GM19468 (cell line): ENCODE measurements around the gene MASP1.

Source experiments
- ATAC-seq: cut with Tn5 transposase; IDR thresholded peaks from one replicate; pipeline ENCODE4 v1.9.1; 2021; ENCODE audit warnings: mild to moderate bottlenecking, moderate library complexity, moderate number of reproducible peaks; ENCODE audit not compliant: unreplicated experiment; ENCODE audit errors: extremely low read depth

The MASP1 gene

GRCh38 chr3:187295316-187296034, 3.9 kb upstream of the MASP1 start:
- no peak for ATAC-seq

DNA sequence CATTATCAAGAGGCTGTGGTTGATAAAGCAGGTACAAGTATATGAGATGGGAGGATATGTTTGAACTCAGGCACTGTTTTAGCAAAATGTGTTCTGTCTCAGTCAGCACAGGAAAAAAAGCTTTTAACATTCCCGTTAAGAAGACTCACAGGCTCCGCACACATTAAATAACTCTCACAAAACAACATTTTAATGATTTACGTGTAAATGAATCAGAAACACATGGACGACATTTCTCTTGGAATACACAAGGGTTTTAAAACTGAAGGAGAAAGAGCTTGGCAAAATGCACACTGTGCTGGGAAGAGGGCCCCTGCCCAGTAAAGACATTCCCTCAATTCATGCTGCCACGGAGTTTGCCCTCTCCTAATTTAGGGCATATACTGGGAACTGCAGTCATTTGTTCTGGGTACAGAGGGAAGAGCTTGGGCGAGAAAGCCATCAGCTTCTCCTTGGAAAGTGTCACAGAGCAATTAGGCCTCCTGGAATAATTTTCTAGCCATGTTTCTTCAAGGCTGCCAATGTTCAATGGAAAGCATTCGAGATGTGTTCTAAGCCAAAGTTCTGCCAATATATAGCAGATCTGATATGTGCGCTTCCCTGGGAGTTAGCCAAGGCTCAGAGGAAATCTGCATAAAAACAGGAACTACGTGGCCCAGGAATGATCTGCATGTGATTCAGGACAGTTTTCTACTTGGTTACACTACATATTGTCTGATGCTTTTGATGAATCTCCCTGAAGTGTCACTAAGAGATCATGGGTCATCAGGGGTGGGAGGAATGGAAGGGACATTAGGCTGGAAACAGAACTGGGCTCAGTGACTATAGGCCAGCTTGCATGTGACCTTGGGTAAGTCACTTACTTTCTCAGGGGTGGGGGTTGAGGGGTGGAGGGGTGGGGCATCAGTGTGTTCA, 2.2 kb upstream of the MASP1 start:
- no peak for ATAC-seq

DNA sequence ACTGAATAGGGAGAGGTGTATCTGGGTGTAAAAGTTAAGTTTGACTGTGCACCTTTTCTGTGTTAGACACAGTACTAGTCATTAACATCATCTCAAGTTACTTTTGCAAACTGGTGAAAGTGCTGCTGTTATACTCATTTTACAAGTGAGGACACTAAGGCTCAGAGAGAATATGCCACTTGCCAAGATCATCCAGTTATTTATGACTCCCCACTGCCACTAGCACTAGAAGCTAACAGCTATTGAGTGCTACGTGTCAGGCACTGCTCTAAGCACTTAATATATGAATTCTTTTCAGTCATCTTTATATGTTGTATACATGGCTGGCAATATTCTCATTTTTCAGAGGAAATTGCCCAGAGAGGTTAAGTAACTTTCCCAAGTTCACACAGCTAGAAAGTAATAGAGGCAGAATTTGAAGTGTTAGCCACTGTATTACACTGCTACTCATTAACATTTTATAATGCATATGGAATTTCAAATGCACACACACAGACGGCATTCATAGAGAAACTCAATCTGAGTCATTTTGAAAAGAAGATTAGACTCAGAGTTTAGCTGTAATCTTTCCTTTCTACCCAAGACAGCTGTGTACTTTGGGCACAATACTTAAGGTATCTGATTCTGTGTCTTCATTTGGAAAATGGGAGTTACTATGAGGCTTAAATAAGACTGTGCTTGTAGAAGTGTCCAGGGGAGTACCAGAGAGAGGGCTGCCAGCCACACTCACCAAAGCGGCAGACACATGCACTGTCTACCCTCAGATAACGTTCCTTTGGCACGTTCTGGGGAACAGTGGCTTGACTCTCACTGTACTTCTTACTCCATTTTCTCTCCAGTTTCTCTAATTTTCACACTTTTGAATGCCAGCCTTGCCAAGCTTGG, 1.3 kb upstream of the MASP1 start:
- no peak for ATAC-seq

DNA sequence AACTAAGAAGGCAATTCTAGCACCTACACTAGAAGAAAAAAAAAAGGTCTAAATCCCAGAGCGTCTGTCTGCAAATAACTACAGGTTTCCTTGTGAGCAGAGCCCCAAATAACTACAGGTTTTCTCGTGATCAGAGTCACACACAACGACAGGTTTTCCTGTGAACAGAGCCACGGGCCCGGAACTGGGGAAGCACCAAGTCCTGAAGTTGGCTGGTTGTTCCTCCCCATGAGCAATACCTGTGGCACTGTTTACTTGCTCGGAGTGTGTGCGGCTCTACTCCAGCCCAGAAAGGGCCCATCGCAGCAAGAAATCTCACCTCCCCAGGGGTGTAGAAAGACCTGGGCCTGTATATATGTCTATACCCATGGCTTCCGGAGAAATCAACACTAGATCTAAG, 644 bp upstream of the MASP1 start:
- no peak for ATAC-seq

DNA sequence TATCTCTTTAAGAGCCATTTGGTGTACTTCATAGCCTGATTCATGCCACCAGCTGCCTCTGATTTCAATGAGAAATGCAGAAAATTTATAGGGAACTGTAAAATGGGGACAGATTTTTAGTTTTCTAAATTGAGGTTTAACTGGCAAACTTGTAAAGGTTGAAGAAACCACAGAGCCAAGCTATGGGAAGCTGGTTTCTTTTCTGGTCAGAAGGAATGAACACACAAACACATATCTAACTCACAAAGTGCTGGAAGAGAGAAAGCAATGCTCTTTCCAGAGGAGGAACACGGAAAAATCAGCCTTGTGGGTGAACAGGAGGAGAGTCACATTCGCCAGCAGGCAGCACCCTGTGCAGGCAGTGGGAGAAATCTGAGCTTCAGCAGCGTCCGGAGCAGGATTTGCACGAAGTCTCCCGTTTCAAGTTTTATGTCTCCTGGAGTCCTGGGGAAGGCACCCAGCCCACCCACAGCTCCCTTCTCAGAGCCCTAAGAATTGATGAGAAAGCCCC, 481 bp downstream of the MASP1 start:
- ATAC-seq = no peak

DNA sequence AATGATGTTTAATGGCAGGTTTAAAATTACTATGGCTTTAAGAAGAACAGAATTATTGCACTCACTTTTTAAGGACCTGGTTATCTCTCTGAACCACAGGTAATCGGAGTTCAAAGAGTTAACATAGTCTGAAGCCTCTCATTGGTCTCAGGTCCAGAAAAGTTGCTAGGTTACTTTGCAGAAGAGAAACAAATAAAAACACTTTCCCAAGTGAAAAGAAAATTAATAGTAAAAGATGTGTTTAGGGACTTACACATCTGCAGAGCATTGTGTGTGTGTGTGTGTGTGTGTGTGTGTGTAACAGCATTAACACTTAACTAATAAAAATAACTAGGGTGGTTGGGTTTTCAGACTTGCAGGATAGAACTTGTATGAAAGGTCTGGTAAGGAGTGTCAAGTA, 1.0 kb downstream of the MASP1 start:
- ATAC-seq = no peak

DNA sequence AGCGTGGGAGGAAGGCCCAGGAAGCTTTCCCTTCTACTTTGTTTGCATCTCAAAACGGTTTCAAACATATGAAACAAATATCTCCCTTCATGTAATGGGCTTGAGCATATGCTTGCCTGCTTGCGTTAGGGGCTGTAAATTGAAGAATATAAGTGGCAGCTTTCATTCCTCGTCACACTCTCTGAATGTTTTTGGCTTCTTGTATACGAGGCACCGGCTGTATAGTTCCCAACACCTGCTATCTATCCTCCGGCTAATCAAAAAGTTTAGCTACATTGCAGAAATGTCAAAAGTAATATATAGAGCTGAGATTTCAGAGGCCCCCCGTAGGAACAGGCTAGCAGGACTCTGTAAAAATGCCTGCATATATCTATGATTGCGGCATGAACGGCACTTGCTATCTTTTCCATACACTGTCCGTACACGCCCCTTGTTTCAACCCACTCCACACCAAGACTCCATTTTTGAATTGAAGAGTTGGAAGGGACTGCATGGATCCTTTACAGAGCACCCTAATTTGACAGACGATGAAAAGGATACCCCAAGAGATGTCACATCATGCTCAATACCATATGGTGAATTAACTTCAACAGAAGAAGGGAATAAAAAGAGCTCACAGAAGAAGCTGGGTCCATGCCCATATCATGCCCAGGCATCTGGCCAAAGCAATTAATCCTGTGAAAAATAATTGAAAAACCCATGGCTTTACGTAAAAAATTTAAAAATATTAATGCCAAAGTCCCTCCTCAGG, 2.5 kb downstream of the MASP1 start:
- no peak for ATAC-seq

GRCh38 chr3:187288131-187288854, 3.2 kb downstream of the MASP1 start:
- no peak for ATAC-seq

DNA sequence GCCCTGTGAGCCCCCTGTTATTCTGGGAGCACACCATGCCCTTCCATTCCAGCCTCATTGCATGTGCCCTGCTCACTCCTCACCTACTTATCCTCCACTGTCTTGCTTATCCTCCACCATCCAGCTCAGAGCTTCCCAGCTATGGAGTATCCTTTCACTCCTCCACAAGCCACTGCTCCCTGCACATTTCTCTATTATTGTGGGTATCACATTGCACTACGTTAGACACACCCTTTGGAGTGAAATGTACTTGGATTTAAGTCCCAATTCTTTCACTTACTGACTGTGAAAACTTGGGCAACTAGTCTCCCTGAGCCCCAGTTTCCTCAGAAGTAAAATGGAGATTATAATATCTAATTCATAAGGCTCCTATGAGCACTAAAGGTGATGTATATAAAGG, 4.3 kb downstream of the MASP1 start:
- ATAC-seq = no peak

- ATAC-seq = no peak
These were observed 5.0 kb downstream of the MASP1 start for GRCh38 chr3:187286467-187287059.

DNA sequence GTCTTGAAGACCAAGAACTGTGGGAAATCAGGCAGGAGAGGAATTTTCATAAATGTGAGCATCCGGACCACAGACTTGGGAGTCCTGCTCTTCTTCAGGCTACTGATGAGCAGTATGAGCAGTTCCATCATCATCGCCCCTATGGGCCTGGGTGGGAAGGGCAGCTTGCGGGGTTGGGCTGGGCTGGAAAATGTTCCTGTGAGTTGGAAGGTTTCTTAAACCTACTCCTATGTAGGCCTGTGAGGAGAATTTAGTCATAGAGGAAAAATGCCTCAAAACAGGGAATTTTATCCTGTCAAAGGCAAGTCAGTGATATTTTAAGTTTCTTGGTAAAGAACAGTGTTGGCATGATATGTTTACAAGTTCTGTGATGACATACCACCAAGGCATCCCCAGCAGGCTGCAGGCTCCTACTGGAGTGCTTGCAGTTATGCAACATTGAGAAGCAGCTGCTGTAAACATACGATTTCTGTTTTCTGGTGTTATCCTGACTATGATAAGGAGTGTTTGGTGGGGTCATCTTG, 10.3 kb downstream of the MASP1 start:
- no peak for ATAC-seq

DNA sequence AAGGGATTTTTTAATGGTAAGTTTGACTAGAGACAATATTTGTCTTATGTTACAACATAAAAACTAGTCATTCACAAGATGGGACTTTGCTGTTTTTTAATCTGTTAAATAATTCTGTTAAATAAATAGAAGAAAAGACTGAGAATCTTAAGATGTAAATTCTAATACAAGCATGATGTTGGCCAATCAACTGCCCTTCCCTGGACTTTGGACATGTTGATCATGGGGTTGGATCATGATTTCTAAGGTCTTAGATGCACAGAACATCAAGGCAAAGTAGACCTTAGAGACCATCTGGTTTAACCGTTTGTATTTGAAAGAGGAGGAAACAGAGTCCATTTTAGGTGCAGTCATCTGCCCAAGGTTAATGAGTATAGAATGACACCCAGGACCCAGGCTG, 10.9 kb downstream of the MASP1 start:
- no peak for ATAC-seq

DNA sequence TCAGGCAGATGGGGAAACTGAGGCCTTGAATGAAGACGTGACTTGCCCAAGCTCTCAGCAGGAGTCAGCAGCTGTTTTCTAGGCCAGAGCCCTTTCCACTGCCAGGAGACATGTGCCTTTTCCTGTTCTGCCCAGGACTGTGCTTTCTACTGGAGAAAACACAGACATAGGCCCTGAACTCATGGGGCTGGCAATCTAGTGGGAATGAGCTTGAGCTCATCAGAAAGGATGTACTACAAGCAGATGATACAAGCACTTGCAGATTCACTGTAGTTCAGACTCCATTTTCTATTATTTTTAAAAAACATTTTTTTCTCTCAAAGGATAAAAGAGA, 14.4 kb downstream of the MASP1 start:
- no peak for ATAC-seq

- ATAC-seq = no peak
These were observed 15.0 kb downstream of the MASP1 start for GRCh38 chr3:187276397-187277128.

- no peak for ATAC-seq
These were observed 16.6 kb downstream of the MASP1 start for GRCh38 chr3:187274977-187275338.

DNA sequence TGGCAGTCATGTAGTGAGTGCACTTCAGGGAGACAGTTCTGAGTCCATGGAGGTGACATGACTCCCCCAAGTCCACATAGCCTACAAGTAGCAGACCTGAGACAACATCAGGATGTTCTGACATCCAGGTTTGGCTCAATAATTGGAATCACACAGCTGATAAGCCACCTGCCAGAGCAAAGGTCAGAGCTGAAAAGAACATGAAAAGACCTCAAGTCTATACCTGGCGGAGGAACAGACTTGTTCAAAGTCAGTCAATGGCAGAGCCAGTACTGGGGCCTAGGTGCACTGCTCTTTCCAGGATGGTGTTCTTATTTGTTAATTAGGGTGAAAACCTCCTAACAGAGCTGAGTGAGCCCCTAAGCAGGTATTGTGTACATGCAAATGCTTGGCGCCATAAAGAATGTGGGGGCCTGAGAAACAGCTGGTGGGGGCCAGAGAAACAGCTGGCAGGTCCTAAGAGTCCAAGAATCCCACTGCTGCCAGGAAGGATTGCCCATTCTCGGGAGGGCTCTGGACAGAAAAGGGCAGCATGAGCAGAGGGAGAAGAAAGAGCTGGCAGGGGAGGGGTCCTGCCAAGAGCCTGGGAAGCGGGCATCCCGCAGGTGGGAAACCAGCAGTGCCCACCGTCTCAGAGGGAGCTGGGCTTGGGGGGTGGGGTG, 17.1 kb downstream of the MASP1 start:
- no peak for ATAC-seq

GRCh38 chr3:187271582-187271981, 20.0 kb downstream of the MASP1 start:
- no peak for ATAC-seq
